ENCODE data around the gene CREB5. TPM values are rescaled to one million over a fixed set of nuclear protein-coding genes. Genes with fewer than 3 reads are reported as not detected.

CREB5 gene
- polyA plus RNA-seq, 1 experiment = 3.9 TPM

DNA sequence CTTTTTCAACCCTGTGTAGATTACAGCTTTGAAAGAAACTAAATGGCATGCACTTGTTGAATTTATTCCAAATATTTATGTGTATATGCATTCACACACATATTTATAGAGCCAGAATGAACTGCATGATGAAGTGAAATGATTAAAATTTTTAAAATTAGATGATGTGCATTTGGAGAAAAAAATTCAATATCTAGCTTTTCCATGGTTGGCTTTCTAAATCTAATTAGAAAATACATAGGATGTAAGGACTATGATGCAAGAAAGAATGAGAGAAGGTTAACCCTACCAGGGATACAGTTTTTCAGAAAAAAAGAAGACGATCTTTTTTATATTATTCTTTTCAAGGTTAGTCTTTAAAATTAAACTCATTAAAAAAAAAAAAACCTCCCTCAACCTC is 341.3 kb downstream of the CREB5 start:
- ChIA-PET CTCF (no interaction called here), POLR2A (no interaction called here)
- H3K36me3 ChIP-seq (ENCODE audit: control insufficient read depth, insufficient read depth, low read length) = no peaks in the 10 kb centered on the region
- TF ChIP-seq, protein P1, sequence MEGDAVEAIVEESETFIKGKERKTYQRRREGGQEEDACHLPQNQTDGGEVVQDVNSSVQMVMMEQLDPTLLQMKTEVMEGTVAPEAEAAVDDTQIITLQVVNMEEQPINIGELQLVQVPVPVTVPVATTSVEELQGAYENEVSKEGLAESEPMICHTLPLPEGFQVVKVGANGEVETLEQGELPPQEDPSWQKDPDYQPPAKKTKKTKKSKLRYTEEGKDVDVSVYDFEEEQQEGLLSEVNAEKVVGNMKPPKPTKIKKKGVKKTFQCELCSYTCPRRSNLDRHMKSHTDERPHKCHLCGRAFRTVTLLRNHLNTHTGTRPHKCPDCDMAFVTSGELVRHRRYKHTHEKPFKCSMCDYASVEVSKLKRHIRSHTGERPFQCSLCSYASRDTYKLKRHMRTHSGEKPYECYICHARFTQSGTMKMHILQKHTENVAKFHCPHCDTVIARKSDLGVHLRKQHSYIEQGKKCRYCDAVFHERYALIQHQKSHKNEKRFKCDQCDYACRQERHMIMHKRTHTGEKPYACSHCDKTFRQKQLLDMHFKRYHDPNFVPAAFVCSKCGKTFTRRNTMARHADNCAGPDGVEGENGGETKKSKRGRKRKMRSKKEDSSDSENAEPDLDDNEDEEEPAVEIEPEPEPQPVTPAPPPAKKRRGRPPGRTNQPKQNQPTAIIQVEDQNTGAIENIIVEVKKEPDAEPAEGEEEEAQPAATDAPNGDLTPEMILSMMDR (IDR thresholded peaks at IDR 0.05; ENCODE audit: insufficient read depth, low read depth, low read length) = no peak
- DNase-seq (ENCODE audit: low read depth) = no peak
- no peak overlapping the region for H3K4me3 ChIP-seq (ENCODE audit: low read depth, low read length)
- H3K27me3 ChIP-seq (ENCODE audit: control insufficient read depth, insufficient read depth, low read length) = no peaks in the 10 kb centered on the region

DNA sequence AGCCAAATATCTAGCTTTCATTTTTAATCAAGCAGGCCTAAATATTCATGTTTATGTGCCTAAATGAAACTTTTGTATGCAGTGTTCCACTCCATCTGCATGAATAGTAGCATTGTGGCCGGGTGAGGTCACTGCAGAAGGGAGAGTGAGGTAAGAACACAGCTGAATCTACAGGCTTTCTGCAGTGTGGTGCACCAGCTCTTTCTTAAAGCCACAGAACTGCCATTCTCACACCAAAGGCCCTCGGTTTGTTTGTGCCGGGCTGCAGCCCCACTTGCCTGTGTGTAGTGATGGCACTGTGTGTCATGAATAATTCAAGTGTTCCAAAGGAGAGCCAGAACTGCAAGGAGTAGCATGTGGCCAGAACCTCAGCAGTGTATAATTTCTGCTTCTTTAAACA is 341.7 kb downstream of the CREB5 start:
- TF ChIP-seq, protein P1 (IDR thresholded peaks at IDR 0.05; ENCODE audit: insufficient read depth, low read depth, low read length) = no peak
- no peak overlapping the region for H3K4me3 ChIP-seq (ENCODE audit: low read depth, low read length)
- CTCF ChIA-PET = no interaction called here
- H3K27me3 ChIP-seq (ENCODE audit: control insufficient read depth, insufficient read depth, low read length) = no peaks in the 10 kb centered on the region
- DNase-seq (ENCODE audit: low read depth) = no peak
- POLR2A ChIA-PET = no interaction called here
- H3K36me3 ChIP-seq (ENCODE audit: control insufficient read depth, insufficient read depth, low read length) = no peaks in the 10 kb centered on the region

DNA sequence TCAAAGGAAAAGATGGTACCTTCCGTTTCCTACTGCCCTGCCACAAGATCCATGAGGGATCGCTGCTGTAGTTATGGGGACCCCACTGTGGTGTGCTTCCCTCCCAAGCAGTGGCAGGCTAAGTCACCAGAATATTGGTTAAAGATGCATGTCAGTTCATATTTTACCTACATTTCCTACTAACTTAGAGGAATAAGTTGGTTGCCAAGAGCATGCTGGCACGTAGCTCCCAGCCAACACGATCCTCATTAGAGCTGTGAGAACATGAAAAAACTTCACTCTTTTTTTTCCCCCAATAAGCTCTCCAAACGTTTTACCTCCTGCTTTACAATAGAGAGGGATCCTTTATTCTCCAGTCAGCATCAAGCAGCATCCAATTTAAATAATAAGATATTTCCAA is 342.1 kb downstream of the CREB5 start:
- Histone ChIP-seq H3K4me3 (ENCODE audit: low read depth, low read length) (no peak overlapping the region), H3K36me3 (ENCODE audit: control insufficient read depth, insufficient read depth, low read length) (no peaks in the 10 kb centered on the region), H3K27me3 (ENCODE audit: control insufficient read depth, insufficient read depth, low read length) (no peaks in the 10 kb centered on the region)
- TF ChIP-seq, protein P1 (IDR thresholded peaks at IDR 0.05; ENCODE audit: insufficient read depth, low read depth, low read length) = no peak
- POLR2A ChIA-PET = no interaction called here
- no peak for DNase-seq (ENCODE audit: low read depth)
- CTCF ChIA-PET = no interaction called here

DNA sequence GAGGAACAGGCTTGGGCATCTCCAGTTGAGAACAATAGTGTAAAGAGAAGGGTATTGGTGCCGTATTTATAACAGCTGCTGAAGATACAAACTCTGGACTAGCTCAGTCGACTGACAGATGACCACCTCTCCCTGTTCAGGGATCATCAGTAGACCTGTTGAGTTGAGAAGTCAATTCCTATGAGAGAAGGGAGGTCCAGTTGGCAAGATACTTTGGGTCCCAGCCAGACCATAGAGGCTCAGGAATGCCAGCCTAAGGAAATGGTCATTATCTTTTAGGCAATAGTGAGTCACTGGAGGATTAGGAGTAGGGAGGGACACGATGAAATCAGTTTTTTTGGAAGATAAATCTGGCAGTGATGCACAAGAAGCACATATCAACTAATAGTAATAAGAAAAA is 342.9 kb downstream of the CREB5 start:
- no peaks in the 10 kb centered on the region for H3K36me3 ChIP-seq (ENCODE audit: control insufficient read depth, insufficient read depth, low read length)
- ChIA-PET CTCF (no interaction called here), POLR2A (no interaction called here)
- no peaks in the 10 kb centered on the region for H3K27me3 ChIP-seq (ENCODE audit: control insufficient read depth, insufficient read depth, low read length)
- DNase-seq (ENCODE audit: low read depth) = no peak
- TF ChIP-seq, protein P1 (IDR thresholded peaks at IDR 0.05; ENCODE audit: insufficient read depth, low read depth, low read length) = no peak
- no peak overlapping the region for H3K4me3 ChIP-seq (ENCODE audit: low read depth, low read length)

DNA sequence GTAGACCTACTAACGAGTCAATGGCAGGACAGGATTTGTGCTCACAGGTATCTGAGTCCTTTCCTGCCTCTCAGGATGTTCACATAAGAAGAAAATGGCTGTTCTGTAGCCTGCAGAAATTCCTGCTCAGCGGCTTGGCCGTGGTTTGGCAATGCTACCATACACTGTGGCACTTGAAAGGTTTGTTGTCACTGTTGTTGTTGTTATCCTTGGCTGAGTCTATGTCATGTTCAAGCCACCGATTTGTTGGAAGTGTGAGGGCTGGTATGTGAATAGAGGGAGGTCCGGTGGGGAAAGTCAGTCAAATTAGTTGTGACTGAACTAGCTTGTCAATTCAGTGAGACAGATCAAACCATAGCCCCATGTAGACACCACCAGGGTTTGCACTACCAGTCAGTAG is 345.9 kb downstream of the CREB5 start:
- TF ChIP-seq, protein P1 (IDR thresholded peaks at IDR 0.05; ENCODE audit: insufficient read depth, low read depth, low read length) = no peak
- DNase-seq (ENCODE audit: low read depth) = no peak
- CTCF ChIA-PET = no interaction called here
- POLR2A ChIA-PET = no interaction called here
- Histone ChIP-seq H3K27me3 (ENCODE audit: control insufficient read depth, insufficient read depth, low read length) (no peaks in the 10 kb centered on the region), H3K4me3 (ENCODE audit: low read depth, low read length) (no peak overlapping the region), H3K36me3 (ENCODE audit: control insufficient read depth, insufficient read depth, low read length) (no peaks in the 10 kb centered on the region)

Data from BJ (cell line).